Pancreas (tissue), 10 donors: ENCODE data around the gene CACNA1C. TPM values are rescaled to one million over a fixed set of nuclear protein-coding genes. Genes with fewer than 3 reads are reported as not detected.

Source experiments
- ATAC-seq, 4 donors: fragments of 200-7000 bp; cut with Tn5 transposase; one replicate each; pipeline versions ENCODE4 v1.8.0 to v1.9.1; 2020; ENCODE audit warnings: mild to moderate bottlenecking in 4 of 4, moderate library complexity in 4 of 4
- DNase-seq, 6 donors: peaks; one replicate each; pipeline ENCODE4 v3.0.0-alpha.2; 2020
- FAIRE-seq: peaks from 2 replicates; lab custom pipeline; 2012; peaks lifted over from hg19 to GRCh38; lab: Jason Lieb, UNC
- H3K27ac ChIP-seq, 4 donors: fragments of 200-600 bp; sonication (generic); 1 replicate in 3 of 4; 2 replicates in 1 of 4; pipeline versions ENCODE4 v1.5.0 to v1.8.0; 2020
- H3K27me3 ChIP-seq, 4 donors: fragments of 200-600 bp; one replicate each; pipeline ENCODE4 v1.8.0; 2021
- H3K36me3 ChIP-seq, 3 donors: fragments of 200-600 bp; sonication (generic) in 1 of 3; one replicate each; pipeline versions ENCODE4 v1.5.0 to v1.8.0; 2020 to 2021
- H3K4me1 ChIP-seq, 3 donors: fragments of 200-600 bp; one replicate each; pipeline ENCODE4 v1.8.0; 2021
- H3K4me3 ChIP-seq, 4 donors: fragments of 200-600 bp; sonication (generic) in 2 of 4; one replicate each; pipeline versions ENCODE4 v1.5.0 to v1.8.0; 2020 to 2021
- H3K9me3 ChIP-seq, 4 donors: fragments of 200-600 bp; one replicate each; pipeline ENCODE4 v1.8.0; 2021
- CTCF ChIP-seq, 4 donors: fragments of 200-600 bp; sonication (generic) in 3 of 4; IDR thresholded peaks; one replicate each; pipeline versions ENCODE4 v1.5.0 to v1.8.0; 2021; ENCODE audit warnings: antibody characterized with exemption in 4 of 4
- WGBS, 2 donors: extraction: QIAGEN DNeasy Blood & Tissue Kit; methylation state at CpG; one replicate each; pipeline ENCODE4 v1.1.7; 2013; 5-methylcytosine and 5-hydroxymethylcytosine counted together
- intact Hi-C, 3 donors: fragments of 100-400 bp; cut with DNase I; formaldehyde crosslinking; loops; one replicate each; pipeline versions ENCODE4 v1.11.1 to v1.14.2; 2022
- polyA plus RNA-seq, 2 donors: library from polyadenylated mRNA; stranded (reverse); fragments of 200-250 nt; gene quantifications; one replicate each; pipeline ENCODE4 v1.2.3, GENCODE V29; 2013
- total RNA-seq, 6 donors: library from RNA; stranded (reverse); fragmentation: NEBNext Ultra II Directional in 4 of 6; extraction: Animal tissue kit (Norgen Biotek cat#: 25700) in 4 of 6; gene quantifications; one replicate each; pipeline versions ENCODE4 v1.2.1 to v1.2.4, GENCODE V29; 2021 to 2023
- donor health status: healthy with polysubstance abuse.
- donor health status: DM: no; HTN: no; CAD: no; lungs with moderate emphysema.
- donor health status: DM: no; HTN: no; CAD: no.
- donor health status: control.
- donor health status: control.
- donor health status: Bipolar disorder and iron deficiency.
- donor health status: DM: yes; HTN: yes; CAD: no.
- donor health status: DM: no; HTN: no; CAD: no.
- donor health status: DM: no; HTN: no; CAD: no.
- donor health status: DM: yes; HTN: yes; CAD: no.

The CACNA1C gene
- total and polyA plus RNA-seq, 8 donors, result 1.2 to 3.8 (median 2.3) TPM

- no peak overlapping the region for H3K4me3 ChIP-seq
- H3K27me3 ChIP-seq, result no peaks in the 10 kb centered on the region
- no peaks in the 10 kb centered on the region for H3K36me3 ChIP-seq
- no peak overlapping the region for H3K27ac ChIP-seq
- peak in 1 of 4 donors; percentile 17 for ATAC-seq
- H3K9me3 ChIP-seq, result no peaks in the 10 kb centered on the region
- no peak for DNase-seq
- intact Hi-C loops, result no loop called here
- 44 to 51% methylated on average over 60 to 61 of the region's 61 CpGs for WGBS, 2 donors
- no peak for FAIRE-seq
- TF ChIP-seq CTCF (IDR thresholded peaks at IDR 0.05), result no peak
- no peaks in the 10 kb centered on the region for H3K4me1 ChIP-seq
These were observed 177.1 kb downstream of the CACNA1C start for GRCh38 chr12:2229661-2230539.

GRCh38 chr12:2231011-2231595 lies 178.3 kb downstream of the CACNA1C start:
- Histone ChIP-seq H3K27ac (no peak overlapping the region), H3K9me3 (no peaks in the 10 kb centered on the region), H3K4me3 (no peak overlapping the region), H3K4me1 (no peaks in the 10 kb centered on the region), H3K36me3 (no peaks in the 10 kb centered on the region), H3K27me3 (no peaks in the 10 kb centered on the region)
- ATAC-seq, result no peak
- TF ChIP-seq CTCF (IDR thresholded peaks at IDR 0.05), result no peak
- DNase-seq, result no peak
- no peak for FAIRE-seq
- 81 to 89% methylated on average over 7 of the region's 7 CpGs for WGBS, 2 donors
- intact Hi-C loops, result no loop called here

- H3K4me1 ChIP-seq, result no peaks in the 10 kb centered on the region
- WGBS, 2 donors, result 61 to 68% methylated on average over 3 of the region's 3 CpGs
These were observed 179.2 kb downstream of the CACNA1C start for GRCh38 chr12:2231956-2232355.

GRCh38 chr12:2233034-2233433 lies 180.2 kb downstream of the CACNA1C start:
- no peak for FAIRE-seq
- 65 to 75% methylated on average over 3 of the region's 3 CpGs for WGBS, 2 donors
- TF ChIP-seq CTCF (IDR thresholded peaks at IDR 0.05), result no peak

More at GRCh38 chr12:2231956-2232355, 179.2 kb downstream of the CACNA1C start:
- no peak overlapping the region for H3K27ac ChIP-seq
- no peaks in the 10 kb centered on the region for H3K27me3 ChIP-seq
- DNase-seq, result no peak
- FAIRE-seq, result no peak
- ATAC-seq, result no peak
- no peaks in the 10 kb centered on the region for H3K9me3 ChIP-seq
- TF ChIP-seq CTCF (IDR thresholded peaks at IDR 0.05), result no peak
- no peaks in the 10 kb centered on the region for H3K36me3 ChIP-seq
- no peak overlapping the region for H3K4me3 ChIP-seq
- intact Hi-C loops, result no loop called here

GRCh38 chr12:2234091-2234490 lies 181.3 kb downstream of the CACNA1C start:
- intact Hi-C loops, result no loop called here
- DNase-seq (no peak), FAIRE-seq (no peak), ATAC-seq (no peak)
- Histone ChIP-seq H3K9me3 (no peaks in the 10 kb centered on the region), H3K27ac (no peak overlapping the region), H3K4me1 (no peaks in the 10 kb centered on the region), H3K36me3 (no peaks in the 10 kb centered on the region), H3K27me3 (no peaks in the 10 kb centered on the region), H3K4me3 (no peak overlapping the region)
- 74 to 78% methylated on average over 6 of the region's 6 CpGs for WGBS, 2 donors
- no peak for TF ChIP-seq CTCF (IDR thresholded peaks at IDR 0.05)

More at GRCh38 chr12:2233034-2233433, 180.2 kb downstream of the CACNA1C start:
- H3K27me3 ChIP-seq, result no peaks in the 10 kb centered on the region
- no peak for DNase-seq
- H3K4me3 ChIP-seq, result no peak overlapping the region
- intact Hi-C loops, result no loop called here
- no peaks in the 10 kb centered on the region for H3K4me1 ChIP-seq
- H3K27ac ChIP-seq, result no peak overlapping the region
- no peaks in the 10 kb centered on the region for H3K9me3 ChIP-seq
- ATAC-seq, result no peak
- no peaks in the 10 kb centered on the region for H3K36me3 ChIP-seq
